Measurements from ENCODE around the gene INHA. TPM values are rescaled to one million over a fixed set of nuclear protein-coding genes. Genes with fewer than 3 reads are reported as not detected.

The INHA gene
- total RNA-seq, 1 experiment from 2014 or later, result 0.31 TPM

DNA sequence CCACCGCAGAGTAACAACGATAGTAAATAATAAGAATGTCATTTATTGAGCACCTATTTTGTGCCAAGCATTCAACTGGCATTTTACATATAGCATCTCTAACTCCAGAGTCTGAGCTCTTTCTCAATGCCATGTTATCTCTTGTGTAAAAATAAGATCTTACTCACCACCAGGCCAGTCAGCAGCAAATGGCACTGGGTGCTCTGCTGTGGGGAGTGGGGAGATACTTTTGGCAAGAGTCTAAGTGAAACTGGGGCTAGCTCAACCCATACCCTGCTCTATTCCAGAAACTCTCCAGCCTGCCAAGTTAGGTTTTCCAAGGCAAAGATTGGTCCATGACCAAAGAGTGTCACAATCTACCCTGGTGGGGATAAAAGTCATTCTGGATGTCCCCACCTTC lies 50.4 kb downstream of the INHA start:
- DNase-seq, result no peak
- H4K20me1 ChIP-seq (ENCODE audit: control insufficient read depth, insufficient read depth, insufficient read length), result no peaks in the 10 kb centered on the region
- no peak overlapping the region for H2BK20ac ChIP-seq (ENCODE audit: low read depth, low read length, poor library complexity, severe bottlenecking)
- H3K9me3 Mint-ChIP-seq, result no peaks in the 10 kb centered on the region; a peak in 1 of 5 replicates
- no peak overlapping the region for H2BK5ac ChIP-seq (ENCODE audit: insufficient read length, low read length)
- no peaks in the 10 kb centered on the region for H3K27me3 ChIP-seq (ENCODE audit: insufficient read depth, low read length)
- H3K36me3 Mint-ChIP-seq (ENCODE audit: insufficient read depth in 1 of 3, low read depth in 3 of 3), result no peaks in the 10 kb centered on the region; a peak in 1 of 7 replicates
- H3K4me1 ChIP-seq (ENCODE audit: insufficient read depth, low read length), result 0 out of 2 replicates have a peak, but pooled peaks cover 3% of the 10 kb centered on the region
- no peaks in the 10 kb centered on the region for H3K79me1 ChIP-seq (ENCODE audit: insufficient read depth, low read depth, low read length, poor library complexity, severe bottlenecking)
- H3K18ac ChIP-seq (ENCODE audit: insufficient read length, low read depth, low read length), result no peak overlapping the region
- H2BK15ac ChIP-seq (ENCODE audit: low read depth, low read length), result no peak overlapping the region
- no peaks in the 10 kb centered on the region for H3K9me3 ChIP-seq (ENCODE audit: control insufficient read depth, low read depth, low read length)
- no peak overlapping the region for H2AFZ ChIP-seq (ENCODE audit: low read length)
- H4K5ac ChIP-seq (ENCODE audit: insufficient read length, low read depth, low read length), result no peak overlapping the region
- H3K23me2 ChIP-seq (ENCODE audit: insufficient read length, low read depth, low read length, poor library complexity, severe bottlenecking), result no peaks in the 10 kb centered on the region
- no peak overlapping the region for H4K8ac ChIP-seq (replicated peaks; ENCODE audit: insufficient read length, low read depth, low read length)
- TF ChIP-seq, protein P1, sequence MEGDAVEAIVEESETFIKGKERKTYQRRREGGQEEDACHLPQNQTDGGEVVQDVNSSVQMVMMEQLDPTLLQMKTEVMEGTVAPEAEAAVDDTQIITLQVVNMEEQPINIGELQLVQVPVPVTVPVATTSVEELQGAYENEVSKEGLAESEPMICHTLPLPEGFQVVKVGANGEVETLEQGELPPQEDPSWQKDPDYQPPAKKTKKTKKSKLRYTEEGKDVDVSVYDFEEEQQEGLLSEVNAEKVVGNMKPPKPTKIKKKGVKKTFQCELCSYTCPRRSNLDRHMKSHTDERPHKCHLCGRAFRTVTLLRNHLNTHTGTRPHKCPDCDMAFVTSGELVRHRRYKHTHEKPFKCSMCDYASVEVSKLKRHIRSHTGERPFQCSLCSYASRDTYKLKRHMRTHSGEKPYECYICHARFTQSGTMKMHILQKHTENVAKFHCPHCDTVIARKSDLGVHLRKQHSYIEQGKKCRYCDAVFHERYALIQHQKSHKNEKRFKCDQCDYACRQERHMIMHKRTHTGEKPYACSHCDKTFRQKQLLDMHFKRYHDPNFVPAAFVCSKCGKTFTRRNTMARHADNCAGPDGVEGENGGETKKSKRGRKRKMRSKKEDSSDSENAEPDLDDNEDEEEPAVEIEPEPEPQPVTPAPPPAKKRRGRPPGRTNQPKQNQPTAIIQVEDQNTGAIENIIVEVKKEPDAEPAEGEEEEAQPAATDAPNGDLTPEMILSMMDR (conservative IDR thresholded peaks at IDR 0.05), result no peak
- H3K23ac ChIP-seq (ENCODE audit: insufficient read length, low read depth, low read length), result no peak overlapping the region
- no peak overlapping the region for H2AK5ac ChIP-seq (ENCODE audit: insufficient read length, low read length)
- H3K79me2 ChIP-seq (ENCODE audit: insufficient read depth, low read length), result no peaks in the 10 kb centered on the region
- H3K27ac ChIP-seq (ENCODE audit: insufficient read length, low read depth, low read length), result no peak overlapping the region
- peaks cover 21% of the 10 kb centered on the region for H3K27me3 Mint-ChIP-seq (ENCODE audit: low read depth)
- H2BK120ac ChIP-seq (ENCODE audit: low read depth, low read length, poor library complexity, severe bottlenecking), result no peak overlapping the region
- no peak overlapping the region for H3K27ac Mint-ChIP-seq
- H3K4me1 Mint-ChIP-seq, result peaks cover 6 to 10% of the 10 kb centered on the region in 2 experiments; a peak in 3 of 4 replicates
- H3K56ac ChIP-seq (ENCODE audit: insufficient read length, low read depth, low read length), result no peak overlapping the region
- H3K14ac ChIP-seq (ENCODE audit: insufficient read depth, low read length), result no peak overlapping the region
- H3K4me2 ChIP-seq (ENCODE audit: insufficient read depth, insufficient read length, low read length), result no peak overlapping the region
- H2BK12ac ChIP-seq (ENCODE audit: insufficient read length, low read depth, low read length), result no peak overlapping the region
- no peak overlapping the region for H3K4me3 Mint-ChIP-seq
- no peak overlapping the region for H4K91ac ChIP-seq (ENCODE audit: insufficient read length, low read depth, low read length)
- H3K4ac ChIP-seq (ENCODE audit: low read depth, low read length), result no peak overlapping the region
- no CpG with 5 or more reads among the region's 2 CpGs for WGBS (ENCODE audit: extremely low coverage, insufficient read length, low lambda C conversion rate)
- H3T11ph ChIP-seq (ENCODE audit: low read length), result no peak overlapping the region
- no peak overlapping the region for H3K9ac ChIP-seq (ENCODE audit: extremely low read depth, insufficient read length, low read length)
